Activated CD8-positive, alpha-beta memory T cell treated with anti-CD3 and anti-CD28 coated beads for 1 hour (primary cell): ENCODE measurements around the gene LDB3.
"Not testable (repeated sequence)": the region's sequence is repeated elsewhere in the genome, so short reads cannot be mapped to it uniquely, and the experiment has no call there.

Experiments used
- DNase-seq, 2 donors: peaks; one replicate each; pipeline ENCODE4 v3.0.0-alpha.2; 2020; ENCODE audit warnings: low read depth in 1 of 2; ENCODE audit errors: extremely low read depth in 1 of 2

Gene LDB3, protein sequence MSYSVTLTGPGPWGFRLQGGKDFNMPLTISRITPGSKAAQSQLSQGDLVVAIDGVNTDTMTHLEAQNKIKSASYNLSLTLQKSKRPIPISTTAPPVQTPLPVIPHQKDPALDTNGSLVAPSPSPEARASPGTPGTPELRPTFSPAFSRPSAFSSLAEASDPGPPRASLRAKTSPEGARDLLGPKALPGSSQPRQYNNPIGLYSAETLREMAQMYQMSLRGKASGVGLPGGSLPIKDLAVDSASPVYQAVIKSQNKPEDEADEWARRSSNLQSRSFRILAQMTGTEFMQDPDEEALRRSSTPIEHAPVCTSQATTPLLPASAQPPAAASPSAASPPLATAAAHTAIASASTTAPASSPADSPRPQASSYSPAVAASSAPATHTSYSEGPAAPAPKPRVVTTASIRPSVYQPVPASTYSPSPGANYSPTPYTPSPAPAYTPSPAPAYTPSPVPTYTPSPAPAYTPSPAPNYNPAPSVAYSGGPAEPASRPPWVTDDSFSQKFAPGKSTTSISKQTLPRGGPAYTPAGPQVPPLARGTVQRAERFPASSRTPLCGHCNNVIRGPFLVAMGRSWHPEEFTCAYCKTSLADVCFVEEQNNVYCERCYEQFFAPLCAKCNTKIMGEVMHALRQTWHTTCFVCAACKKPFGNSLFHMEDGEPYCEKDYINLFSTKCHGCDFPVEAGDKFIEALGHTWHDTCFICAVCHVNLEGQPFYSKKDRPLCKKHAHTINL

DNA sequence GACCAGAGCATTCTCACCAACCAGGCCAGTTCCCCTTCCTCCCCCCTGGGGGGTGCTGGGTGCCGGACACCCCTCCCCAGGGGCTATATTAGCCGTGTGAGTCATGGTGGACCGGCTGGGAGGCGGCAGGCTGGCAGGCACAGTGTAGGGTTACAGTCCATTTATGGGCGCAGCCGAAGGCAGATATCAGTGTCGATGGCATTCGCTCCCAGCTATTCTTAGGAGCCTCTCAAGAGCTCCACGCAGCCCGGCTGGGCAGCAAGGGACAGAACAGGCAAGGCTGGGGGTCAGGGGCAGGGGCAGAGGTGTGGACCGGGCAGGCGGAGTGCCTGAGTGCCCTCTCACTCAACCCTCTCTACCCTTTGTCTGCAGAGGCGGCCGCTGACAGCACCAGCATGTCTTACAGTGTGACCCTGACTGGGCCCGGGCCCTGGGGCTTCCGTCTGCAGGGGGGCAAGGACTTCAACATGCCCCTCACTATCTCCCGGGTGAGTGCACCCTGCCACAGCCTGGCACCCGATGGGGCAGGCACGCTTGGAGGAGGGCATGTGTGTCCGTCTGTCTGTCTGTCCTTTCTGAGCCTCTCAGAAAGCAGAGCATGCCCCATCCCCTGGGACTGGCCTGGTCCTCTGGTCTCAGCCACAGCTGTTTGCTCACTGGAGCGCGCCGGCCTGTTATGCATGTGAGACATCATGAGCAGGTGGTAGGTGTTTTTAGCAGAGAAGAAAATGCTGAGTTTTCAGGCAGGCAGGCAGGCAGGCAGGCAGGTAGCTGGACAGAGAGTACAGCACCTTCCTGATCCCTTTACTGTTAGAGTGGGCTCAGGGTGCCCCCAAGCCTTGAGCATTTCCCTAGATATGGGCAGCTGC, at the start of gene LDB3:
Gene LDB3, plus strand, starts transcription at position 215 of the 869 bp plus-strand sequence. Its CDS starts 181 bp downstream, at position 396.
- DNase-seq = no peak

DNA sequence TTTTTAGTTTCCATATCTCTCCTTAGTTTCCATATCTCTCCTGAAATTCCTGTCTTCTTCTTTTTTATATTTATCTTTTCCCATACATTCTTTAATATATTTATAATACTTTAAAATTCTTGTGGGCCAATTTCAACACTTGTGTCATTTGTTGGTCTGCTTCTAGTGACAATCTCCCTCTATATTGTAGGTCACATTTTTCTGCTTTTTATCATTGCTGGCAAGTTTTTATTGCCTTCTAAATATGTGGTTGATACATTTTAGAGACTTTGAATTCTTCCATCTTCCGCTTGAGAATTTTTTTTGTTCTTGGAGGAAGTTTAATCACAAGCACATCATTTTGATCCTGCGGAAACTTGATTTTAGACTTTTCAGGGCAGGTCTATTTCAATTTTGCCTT, 40.0 kb upstream of the LDB3 start:
- no peak for DNase-seq

DNA sequence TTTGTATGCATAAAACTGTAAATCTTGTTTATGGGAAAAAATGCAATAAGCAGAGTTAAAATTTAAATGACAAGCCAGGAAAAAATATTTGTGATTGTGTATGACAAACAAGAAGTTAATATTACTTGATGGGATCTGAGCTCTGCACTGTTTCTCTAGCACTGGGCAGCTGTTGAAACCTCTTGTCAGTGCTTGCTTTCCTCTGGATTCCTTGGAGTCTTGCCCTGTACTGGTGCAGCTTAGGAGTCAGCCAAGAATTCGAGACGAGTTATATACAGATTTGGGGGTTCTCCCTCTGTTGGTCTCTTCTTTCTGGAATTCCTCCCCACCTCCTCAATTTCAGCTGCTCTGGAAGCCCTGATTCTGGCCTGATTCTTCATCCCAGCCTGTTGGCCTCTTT, 38.2 kb upstream of the LDB3 start:
- DNase-seq = no peak

DNA sequence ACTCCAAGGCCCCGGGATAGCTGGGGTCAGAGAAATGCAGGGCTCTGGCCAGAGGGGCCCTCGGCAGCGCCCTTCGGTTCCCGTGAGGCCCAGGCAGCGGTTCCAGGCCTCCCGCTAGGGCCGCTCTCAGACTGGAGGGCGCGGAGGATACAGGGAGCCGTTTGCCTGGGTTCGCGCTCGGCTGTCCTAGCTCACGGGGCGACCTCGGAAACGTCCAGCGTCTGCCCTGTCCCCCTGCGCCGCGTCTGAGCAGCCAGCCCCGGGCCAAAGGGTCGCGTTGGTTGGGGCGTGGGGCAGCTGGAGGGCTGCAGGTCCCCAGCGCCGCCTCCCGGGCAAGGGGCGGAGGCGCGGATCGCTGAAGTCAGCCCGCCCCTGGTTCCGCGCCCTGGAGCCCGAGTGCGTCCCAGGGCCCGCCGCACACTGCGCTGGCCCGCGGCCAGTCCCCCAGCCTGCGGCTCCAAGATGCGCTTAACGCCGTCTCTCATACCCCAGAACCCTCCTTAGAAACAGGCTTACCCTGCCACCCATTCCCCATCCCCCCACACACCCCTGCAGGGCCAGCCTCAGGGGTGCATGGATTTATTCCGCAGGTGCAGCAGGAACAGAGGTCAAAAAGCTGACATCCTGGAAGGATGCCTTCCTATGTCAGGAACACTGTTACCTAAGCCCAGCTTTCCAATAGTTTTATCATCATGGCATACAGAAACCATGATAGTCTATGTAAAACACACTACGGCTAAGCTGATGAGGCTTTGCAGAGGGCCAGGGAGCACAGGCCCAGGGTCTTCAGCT, 36.1 kb upstream of the LDB3 start:
- DNase-seq = no peak

DNA sequence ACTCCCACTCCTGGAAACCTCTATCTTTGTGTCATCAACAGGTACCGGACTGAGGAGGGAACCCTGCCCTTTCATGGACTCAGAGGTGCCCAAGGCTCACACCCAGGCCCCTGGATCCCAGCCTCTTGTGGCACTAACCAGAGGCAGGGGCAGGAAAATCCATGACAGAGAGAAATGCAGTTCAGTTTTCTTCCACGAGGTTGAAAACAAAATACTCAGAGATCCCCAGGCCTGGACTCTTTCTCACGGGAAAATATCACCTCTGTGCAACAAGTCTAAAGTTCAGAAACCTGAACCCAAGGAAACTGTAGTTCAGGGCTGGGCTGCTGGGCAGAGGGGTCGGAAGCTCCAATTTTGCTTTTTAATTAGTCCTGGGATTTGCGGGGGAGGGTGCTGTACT, 35.4 kb upstream of the LDB3 start:
- DNase-seq = no peak

DNA sequence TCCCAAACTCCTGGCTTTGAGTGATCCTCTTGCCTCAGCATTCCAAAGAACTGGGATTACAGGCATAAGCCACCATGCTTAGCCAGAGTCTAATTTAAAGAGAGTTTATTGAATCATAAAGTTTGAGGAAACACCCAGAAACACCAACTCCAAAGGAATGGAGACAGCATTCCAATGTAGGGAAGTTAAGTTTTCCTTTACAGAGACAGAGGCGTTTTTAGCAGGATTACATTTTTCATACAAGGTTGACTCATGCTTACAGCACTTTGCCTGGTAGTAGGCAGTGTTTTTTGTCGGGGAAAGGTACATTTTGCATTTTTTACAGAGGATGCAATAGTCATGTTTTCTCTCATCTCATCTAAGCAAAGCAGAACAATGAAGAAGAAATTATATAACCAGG, 32.9 kb upstream of the LDB3 start:
- no peak for DNase-seq

DNA sequence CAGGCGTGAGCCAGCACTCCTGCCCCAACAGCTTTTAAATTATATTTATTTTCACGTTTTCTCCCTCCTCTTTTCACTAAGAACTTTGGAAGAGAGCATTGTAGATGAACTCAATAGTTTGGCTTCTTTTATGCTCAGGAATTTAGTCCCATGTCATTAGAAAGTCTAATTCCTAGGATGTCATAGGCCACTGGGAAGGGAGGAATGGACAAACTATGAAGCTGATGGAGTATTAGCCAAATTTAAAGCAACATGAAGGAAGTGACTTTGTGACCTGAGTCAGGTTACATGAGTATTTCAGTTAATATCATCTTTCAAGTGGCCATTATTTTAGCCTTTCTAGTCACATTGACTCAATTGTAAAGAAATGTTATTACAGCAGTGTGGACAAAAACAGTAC, 32.0 kb upstream of the LDB3 start:
- no peak for DNase-seq

DNA sequence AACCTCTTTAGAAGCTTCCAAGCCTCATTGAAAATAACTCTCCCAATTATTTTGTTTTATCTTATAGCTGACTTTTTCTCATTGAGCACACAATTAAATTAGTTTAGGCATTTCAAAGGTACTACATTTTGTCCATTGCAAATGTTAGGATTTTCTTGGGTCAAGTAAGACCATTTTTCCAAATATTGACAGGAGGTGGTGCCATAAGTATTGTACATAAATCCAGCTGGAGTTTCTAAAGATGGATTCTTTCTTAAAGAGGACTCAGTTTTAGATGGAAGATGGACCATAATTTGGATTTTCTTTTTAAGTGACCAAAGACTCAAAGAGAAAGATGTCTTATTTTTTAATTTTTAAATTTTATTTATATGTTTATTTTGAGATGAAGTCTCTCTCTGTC, 26.3 kb upstream of the LDB3 start:
- DNase-seq = no peak

DNA sequence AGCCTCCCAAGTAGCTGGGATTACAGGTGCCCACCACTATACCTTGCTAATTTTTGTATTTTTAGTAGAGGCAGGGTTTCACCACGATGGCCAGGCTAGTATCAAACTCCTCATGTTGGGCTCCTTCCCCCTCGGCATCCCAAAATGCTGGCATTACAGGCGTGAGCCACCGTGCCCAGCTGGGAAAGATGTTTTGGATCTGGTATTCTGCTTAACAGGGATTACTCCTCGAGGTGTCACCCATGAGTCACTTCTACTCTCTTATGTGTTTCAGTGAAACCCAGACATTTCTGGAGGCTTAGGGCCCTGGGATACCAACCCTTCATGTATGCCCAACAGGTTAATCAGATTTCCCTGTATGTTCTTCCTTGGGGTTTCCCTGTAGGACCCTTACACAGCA, 25.8 kb upstream of the LDB3 start:
- no peak for DNase-seq

DNA sequence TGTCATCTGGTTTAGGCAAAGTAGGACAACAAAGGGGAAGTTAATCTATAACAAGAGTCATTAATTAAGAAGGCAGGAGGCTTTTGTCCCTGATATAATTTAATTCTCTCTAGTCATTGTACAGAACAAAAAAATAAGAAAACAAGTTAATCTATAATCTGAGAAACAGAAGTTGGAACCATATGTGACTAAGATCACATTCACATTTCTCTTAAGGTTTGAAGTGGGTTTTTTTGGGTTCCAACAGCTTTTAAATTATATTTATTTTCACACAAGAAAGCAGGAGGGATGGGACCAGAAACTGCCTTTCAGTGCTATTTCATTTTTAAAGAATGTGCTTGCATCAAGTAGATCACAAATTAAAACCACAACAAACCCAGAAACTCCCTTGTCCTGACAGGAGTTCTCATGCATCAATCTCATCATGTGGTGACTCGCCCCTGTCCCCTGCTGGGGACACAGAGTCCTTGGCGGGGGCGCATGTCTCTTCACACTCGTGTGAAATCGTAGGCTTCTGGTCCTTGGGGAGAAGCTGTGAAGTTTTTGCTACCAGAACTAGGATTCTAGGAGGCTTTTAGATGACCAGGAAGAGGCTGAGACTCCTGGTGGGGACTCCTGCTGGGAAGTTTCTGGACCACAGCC, 24.0 kb upstream of the LDB3 start:
- DNase-seq = no peak

DNA sequence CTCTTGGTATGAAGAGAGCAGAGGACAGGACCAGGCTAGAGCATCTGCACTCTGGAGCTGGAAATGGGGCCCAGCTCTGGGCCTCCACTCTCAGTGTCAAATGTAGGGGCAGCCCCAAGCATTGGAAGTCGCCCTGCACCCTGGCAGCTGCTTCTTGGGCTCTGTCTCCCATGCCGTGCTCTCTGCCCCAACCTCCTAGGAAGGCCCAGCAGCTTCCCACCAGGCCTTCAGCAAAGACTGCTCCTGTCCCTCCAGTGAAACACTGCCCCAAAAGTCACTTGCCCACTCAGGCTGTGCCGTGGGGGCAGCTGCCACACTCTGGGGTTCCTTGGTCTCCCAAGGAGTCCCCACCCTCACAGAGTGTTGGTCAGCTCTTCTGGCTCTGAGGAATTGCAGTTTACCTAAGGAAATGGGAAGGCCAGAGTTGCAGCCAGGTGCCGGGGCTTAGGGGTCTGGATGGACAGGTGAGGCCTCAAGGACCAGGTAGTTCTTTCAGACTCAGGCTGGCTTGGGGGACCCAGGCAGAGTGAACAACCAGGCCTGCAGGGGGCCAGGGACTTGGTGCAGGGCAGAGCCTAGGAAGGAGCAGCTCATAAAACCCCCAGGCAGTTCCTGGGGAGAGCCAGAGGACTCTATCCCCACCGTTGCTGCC, 23.4 kb upstream of the LDB3 start:
- no peak for DNase-seq

DNA sequence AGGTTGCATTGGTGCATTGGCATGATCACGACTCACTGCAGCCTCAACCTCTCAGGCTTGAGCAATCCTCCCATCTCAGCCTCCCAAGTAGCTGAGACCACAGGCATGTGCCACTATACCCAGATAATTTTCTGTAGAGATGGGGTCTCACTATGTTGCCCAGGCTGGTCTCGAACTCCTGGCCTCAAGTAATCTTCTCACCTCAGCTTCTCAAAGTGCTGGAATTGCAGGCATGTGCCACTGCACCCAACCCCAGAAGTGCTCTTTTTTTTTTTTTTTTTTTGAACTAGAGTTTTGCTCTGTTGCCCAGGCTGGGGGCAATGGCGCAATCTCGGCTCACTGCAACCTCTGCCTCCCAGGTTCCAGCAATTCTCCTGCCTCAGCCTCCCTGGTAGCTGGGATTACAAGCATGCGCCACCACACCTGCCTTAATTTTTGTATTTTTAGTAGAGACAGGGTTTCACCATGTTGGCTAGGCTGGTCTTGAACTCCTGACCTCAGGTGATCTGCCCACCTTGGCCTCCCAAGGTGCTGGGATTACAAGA, 22.6 kb upstream of the LDB3 start:
- not testable (repeated sequence) for DNase-seq

DNA sequence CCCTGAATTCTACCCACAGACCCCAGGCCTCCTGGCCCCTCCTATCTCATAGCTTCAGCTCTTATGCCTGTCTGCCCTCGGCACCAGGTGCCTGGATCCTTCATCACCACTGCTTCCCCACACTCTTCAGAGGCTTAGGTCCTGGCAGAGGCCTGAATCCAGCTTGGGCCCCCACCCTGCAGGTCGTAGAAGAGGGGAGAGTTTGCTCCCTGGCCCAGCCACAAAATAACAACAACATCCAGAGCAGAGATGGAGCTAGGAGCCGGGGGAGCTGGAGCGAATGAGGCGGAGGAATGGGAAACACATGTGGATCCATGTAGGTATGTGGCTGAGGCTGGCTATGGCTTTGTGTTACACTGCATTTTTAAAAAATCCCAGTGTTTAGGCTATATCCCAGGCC, 21.8 kb upstream of the LDB3 start:
- DNase-seq = no peak

DNA sequence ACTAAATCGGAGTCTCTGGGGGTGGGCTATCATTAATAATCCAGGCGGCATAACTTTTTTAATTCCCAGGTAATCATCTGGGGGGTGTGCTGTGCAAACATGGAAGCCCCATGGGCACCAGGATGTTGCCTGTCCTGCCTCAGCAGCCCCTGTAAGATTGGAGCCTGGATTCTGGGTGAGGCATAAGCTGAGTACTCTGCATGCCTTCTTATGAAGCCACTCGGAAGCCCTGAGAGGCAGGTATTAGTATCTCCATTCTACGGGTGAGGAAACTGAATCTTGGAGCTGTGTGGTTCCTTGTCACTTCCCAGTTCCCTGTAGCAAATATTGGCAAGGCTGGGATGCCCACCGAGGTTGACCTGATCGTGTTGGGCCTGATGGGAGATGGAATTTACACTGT, 21.4 kb upstream of the LDB3 start:
- no peak for DNase-seq

DNA sequence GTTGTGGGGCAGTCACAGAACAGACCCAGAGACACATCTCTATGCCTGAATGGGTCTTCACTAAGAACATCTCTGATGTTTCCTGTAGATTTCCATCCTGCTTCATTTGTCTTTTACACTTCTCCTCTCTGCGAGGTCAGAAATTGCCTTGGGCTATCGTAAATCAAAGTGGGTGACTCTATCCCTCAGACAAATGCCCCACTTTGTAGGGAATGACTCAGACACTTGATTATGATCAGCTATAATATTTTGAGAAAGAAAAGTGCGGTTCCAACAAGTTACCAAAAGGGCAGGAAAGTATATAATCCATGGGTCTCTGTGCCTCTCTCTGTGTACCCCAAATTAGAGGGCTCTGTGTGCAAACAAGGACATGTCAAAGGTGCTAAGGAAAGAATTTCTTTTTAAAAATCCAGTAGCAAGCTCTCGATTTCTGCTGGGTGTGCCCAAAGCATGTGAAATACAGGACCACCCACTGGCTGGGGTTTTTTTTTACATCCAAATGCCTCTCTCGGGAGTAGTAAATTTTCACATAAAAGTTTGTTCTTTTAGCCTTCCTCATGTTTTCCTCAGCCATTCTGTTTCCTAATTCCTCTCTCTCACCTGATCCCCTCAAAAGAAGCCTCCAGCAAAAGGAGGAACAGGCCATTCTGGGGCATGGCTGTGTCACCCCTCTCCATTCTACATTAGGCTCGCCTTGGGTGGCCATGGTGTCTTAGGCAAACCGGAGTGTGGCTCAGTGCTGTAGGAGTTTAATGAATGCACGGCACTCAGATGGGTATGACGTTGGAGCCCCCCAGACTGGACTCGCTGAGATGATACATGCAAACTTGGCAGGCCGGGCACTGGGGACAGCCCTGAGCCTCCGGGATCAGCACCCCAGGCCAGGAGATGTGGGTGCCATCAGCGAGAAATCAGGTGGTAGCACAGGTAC, 20.3 kb upstream of the LDB3 start:
- DNase-seq = no peak

DNA sequence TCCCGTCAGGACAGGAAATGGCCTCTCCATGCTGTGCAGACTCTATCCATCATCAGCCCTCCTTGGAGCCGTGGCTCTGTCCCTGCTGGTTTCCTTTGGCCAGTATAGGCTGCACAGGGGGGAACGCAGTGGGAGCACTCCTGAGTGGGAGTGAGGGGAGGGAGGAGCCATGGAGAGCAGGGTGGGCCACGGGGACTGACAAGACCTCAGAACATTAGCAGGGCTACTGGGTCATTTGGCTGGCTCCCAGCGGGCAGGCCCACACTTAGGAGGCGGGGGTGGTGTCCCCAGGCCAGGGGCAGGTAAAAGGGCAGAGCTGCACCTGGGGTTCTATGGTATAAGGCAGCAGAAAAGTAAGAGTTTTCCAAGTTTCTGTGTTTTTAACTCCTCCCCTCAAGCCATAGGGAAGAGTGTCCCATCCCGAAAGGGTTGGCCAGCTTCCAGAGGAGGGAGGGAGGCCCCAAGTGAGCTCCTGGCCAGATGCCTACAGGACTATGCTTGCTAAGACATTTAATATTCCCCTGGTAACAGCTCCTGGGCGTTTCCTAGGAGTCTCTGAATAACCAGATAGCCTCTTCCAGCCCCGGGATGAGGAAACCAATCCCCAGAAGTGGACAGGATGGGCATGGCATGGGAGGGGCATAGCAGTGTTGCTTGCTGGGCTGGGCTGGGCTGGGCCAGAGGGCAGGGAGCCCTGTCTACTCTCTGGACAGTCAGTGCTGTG, 19.4 kb upstream of the LDB3 start:
- no peak for DNase-seq

DNA sequence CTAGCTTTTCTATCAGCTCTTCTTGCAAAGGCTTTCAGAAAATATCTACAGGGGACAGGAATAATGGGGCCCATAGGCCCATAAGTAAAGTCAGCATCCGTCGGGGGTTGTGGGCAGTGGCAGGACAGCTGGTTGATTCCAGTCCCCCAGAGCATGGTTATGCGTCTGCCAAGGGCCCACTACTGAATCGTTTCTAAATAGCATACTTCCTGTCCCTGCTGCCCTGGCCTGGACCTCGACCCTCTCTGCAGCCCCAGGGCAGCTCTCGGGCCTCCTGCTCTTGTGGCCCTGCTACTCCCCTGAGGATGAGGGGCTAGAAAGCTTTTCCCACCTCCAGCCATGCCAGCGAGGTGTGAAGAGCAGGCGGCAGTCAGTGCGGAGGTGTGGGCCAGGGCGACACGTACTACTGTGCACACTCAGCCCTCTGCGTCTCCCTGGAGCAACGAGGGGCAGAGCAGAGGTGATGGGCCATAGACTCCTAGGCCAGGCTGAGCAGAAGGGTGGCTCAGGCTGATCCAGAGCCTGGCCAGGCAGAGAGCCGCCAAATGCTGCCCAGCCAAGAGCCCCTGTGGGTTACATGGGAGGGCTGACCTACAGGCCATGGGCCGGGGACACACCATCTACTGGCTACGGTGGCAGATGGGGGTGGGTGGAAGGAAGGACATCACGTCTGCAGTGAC, 18.7 kb upstream of the LDB3 start:
- no peak for DNase-seq
